NCI-H510A (cell line): Measurements from ENCODE around the gene COL1A1.

ENCODE experiments used
- DNase-seq: peaks from one replicate; lab custom pipeline; 2025; lab: John Stamatoyannopoulos, UW

Gene COL1A1

DNA sequence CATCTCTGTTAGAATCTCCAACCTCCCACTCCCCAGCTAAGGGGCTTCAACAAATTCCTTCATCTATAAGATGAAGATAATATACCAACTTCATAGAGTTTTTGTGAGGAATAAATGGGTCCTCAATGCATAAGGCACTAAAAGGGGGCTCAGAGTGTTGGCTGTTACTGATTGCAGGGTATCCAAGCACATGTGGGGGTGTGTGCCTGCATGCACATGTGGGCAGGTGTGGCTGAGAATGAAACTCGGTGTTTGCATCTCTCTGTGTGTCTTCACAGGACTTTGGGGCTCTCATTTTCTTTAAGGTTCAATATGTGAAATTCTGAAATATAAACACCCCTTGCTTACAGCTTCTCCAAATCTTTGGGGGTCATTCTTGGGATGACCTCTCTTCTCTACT is 46.8 kb downstream of the COL1A1 start:
- DNase-seq, result no peak

DNA sequence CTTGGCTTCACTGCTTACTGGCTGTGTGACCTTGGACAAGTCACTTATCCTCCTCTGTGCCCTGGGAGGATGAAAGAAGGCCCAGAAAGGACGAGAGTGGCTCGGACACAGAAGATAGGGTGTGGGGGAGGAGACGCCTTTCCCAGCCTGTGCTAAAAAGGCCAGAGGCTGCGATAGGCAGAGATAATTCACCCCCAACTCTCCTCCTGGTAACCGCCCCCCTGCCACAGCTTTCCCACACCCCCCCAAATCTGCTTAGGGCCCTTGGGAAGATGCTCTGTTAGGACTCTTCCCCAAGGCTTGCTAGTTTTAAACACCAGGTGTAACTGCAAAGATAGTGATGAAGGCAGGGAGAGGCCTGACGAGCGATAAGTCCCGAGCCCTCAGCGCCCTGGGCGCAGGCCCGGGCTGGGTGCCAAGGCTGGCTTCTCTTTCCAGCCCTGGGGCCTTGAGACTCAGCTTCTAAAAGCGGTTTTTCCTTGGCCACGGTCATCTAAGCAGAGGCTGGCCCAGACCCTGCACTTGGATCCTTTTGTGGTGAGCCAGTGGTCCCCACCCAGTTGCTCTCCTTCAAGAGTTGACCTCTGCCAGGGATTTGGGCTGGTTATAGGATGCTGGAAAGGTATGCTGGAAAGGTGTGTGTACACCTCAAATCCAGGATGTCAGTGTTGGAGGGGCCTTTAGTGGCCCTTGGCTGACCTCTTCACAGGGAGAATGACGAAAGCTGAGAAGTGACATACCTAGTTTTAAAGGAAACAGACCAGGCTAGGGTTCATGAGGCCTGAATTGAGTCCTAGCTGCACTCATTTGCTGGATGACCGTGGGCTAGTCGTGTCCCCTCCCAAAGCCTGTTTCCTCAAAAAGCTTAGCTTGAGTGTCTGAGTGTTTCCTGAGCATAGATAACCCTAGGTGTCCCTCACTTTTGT is 47.5 kb downstream of the COL1A1 start:
- no peak for DNase-seq

GRCh38 chr17:50152736-50153135 is 48.7 kb downstream of the COL1A1 start:
- DNase-seq, result no peak

- DNase-seq, result peak; percentile 90
Observed at GRCh38 chr17:50151937-50152547, 49.4 kb downstream of the COL1A1 start.

DNA sequence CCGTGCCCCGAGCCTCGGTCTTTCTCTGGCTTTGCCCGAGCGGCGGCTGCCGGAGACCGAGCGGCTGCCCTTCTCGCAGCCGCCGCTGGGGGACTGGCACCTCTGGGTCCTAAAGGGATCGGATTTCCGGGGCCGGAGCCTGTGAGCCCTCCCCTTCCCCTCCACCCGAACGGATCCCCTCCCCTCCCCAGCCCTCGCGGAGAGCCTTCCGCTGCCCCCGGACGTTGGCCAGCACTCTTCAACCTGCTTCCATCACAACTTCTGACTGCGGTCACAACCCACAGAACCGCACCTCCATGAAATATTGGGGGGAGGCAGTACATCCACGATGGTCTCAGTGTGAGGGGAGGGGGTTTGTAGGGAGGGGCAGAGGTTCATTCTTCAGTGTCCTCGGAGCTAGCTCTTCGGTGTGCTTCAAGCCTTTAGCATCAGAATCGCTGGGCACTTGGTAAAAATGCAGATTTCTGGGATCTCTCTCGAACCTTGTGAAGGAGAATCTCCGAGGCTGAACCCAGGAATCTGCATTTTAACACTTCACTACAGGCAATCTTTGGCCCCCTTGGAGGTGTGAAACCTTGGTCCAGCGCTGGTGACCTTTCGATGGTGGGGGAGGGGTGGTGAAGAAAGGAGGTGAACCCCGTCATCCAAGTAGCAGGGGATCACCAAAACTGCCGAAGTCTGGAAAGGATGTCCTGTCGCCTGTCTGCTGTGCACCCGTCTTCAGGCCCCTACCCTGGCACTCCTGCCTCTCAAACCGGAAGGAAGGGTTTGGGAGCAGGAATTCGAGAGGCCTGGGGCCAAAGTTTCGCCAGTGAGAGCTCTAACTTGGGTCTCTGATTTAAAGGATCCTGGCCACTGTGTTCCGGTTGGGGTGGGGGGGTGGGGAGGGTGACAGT is 50.1 kb downstream of the COL1A1 start:
- peak; percentile 97 for DNase-seq

- no peak for DNase-seq
Observed at GRCh38 chr17:50150354-50151040, 50.9 kb downstream of the COL1A1 start, which contains the start of gene PPP1R9B. Gene PPP1R9B (minus strand): TSS chr17:50150677. CDS start chr17:50150513, 164 bp downstream.

- peak; percentile 77 for DNase-seq
Observed at GRCh38 chr17:50149417-50150353, 51.7 kb downstream of the COL1A1 start.

- DNase-seq, result no peak
Observed at GRCh38 chr17:50149091-50149416, 52.4 kb downstream of the COL1A1 start.

- no peak for DNase-seq
Observed at GRCh38 chr17:50148226-50149090, 53.0 kb downstream of the COL1A1 start.

GRCh38 chr17:50147841-50148225 is 53.6 kb downstream of the COL1A1 start:
- DNase-seq, result no peak

DNA sequence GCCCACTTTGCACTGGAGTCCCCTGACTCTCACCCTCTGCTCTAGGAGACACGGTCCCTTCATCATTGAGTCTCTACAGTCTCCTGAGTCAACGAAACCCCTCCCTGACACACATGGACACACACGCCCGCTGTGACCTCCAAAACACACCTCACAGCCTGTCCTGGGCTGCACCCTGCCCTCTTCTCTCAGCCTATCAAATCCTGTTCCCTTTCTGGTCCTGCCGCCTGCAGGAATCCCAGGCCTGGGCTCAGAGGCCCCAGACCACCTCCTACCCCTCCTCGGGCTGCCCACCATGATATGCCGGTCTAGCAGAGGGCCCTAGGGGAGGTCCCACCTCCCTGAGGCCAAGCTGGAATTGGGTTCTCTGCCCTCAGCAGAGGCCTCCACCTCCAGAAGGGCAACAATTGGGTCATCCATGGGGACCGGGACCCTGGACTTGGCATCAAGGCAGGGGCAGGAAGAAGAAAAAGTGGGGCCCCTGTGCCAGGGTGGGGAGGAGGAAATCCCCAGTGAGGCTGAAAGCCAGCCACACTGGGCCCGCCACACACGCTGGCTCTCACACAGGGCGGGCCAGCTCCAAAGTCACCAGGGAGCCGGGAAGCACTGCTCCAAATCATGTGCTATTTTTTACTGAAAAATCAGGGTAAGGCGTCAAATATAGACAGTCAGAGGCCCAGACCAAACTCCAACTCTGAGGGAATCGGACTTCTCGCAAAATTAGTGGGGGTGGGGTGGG is 54.3 kb downstream of the COL1A1 start:
- DNase-seq, result no peak

DNA sequence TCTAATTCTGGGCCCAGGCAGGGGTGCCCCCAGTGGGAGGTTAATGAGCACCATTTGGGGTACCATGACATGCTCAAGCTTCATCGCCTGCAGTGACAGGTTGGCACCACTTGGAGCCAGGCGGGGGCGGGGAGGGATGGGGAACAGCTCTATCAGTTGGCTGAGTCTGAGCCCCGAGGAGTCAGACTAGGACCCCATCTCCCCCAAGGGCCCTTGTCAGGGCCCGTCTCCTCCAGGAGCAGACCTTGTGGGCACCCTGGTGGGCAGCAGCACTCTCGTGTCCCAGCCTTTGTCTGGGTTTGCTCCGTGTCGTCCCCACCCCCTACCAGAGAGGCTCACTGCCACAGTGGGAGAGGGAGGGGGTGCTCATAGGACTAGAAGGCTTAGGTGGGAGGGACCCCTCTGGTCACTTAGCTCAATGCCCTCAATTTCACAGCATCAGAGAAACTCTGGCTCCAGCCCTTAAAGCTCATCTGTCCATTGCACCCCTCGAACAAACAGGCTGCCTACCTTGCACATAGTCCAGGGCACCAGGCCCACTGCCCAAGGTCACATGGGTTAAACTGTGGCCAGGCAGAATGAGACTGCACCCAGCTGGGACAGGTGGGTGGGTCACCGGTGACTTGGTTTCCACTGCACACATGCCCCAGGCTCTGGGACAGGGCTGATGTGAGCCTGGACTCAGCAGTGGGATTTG is 55.1 kb downstream of the COL1A1 start:
- DNase-seq, result no peak

DNA sequence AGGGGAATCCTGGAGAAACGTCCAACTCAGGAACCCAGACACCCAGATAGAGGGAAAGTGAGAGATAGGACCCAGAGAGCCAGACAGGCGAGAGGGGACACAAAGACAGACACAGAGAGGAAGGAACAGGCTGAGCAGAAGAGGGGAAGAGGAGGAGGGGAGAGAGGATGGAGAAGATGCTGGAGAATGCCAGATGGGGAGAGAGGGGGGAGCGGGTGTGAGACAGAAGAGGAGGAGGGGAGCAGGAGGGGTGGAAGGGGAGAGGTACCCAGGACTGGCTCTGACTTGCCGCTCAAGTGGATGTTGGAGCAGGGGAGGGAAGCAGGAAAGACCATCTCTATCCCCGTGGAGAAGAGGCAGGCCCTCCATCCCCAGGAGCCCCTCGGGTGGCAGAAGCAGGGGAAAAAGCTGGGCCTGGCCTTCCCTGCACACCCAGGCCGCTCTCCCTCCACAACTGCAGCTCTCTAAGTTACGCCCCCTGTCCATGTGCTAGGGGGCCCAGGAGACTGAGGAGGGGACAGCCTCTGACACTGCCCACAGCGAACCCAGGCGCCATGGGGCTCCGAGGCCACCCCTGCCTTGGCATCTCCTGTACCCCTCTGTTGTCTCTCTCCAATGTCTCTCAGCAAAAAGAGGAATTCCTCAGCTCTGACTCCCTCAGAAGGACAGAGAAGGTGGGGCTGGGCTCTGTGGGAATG is 55.8 kb downstream of the COL1A1 start:
- no peak for DNase-seq

GRCh38 chr17:50144845-50145531 is 56.4 kb downstream of the COL1A1 start:
- no peak for DNase-seq

DNA sequence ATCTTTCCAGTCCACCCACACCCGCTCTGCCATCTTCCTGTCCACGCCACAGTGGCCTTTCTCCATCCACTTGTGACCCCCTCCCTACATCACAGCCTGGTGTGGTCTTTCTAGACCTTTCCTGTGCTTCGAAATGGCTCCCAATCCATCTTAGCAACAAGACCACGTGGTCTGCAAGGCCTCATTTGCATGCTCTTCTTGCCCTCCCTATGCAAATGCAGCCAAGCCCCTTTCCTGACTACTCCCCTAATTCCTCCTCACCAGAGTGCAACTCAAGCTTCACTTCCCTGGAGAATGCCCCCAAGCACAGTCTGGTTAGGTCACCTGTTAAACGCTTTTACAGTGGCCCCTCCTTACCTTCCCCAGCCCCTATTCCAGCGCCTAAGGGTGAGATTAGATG is 57.1 kb downstream of the COL1A1 start:
- no peak for DNase-seq

DNA sequence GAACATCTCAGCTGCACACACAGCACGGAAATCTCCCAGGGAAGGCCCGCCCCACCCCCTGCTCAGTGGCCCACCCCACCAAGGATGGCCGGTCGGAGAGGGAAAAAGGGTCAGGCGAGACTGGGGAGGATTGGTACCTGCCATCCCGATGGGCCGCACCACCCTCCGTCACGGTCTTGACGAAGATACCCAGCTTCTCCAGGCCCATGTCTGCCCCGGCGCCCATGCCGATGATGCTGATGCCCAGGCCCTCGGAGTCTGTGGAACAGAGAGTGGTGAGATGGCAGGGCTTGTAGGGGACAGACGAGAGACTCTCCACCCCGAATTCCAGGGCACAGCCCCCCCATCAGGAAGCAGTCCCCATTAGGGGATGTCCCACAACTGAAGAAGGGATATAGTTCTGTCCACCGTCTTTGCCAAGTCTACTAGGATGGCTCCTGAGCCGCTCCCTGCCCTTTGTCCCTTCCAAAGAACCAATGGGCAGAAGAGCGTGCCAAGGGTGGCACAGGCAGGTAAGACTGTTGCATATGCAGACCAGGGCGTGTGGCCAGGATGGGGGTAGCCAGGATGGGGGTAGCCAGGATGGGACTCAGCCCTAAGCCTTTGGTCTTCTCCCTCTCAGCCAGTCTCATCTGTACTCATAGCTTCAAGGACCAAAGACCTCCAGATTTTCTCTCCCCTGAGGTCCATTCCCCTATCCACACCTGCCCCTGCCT is 57.8 kb downstream of the COL1A1 start:
- DNase-seq, result no peak

DNA sequence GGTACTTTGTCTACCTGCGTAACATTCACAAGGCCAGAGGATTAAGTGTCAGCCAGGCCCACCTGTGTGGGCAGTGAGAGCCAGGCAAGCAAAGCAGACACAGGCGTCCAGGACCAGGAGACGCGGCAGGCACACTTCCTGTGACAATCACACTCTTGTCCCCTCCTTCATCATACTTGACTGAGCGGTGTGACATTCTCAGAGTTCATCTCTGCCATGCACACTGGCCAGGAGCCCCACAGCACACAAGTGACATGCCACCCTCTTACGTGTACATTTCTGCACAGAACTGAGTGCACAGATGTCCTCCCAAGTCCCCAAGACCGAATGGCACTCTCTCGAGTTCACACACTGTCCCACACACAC is 59.7 kb downstream of the COL1A1 start:
- no peak for DNase-seq
